Activated naive CD4-positive, alpha-beta T cell treated with anti-CD3 and anti-CD28 coated beads, Interleukin-2, amount 10 ng/mL, durations not matched to agents 7 days and 5 days (primary cell): ENCODE data around the gene MORC2.
A peak's percentile ranks its signal among the peaks of the same experiment; 100 is the strongest.

Source experiments
- CTCF ChIA-PET: fragments of 350-600 bp; sonication (Branson Sonifier 250); formaldehyde crosslinking; loops from one replicate; lab custom pipeline; 2021; ENCODE audit warnings: antibody characterized with exemption; lab: Charles Lee
- DNase-seq: peaks from one replicate; pipeline ENCODE4 v3.0.0-alpha.2; 2020
- H3K27ac Mint-ChIP-seq: one replicate; pipeline ENCODE4 v1.8.0; 2021; ENCODE audit warnings: mild to moderate bottlenecking, moderate library complexity, mixed read lengths
- H3K27me3 Mint-ChIP-seq: one replicate; pipeline ENCODE4 v1.8.0; 2021; ENCODE audit warnings: mild to moderate bottlenecking, mixed read lengths
- H3K36me3 Mint-ChIP-seq: one replicate; pipeline ENCODE4 v1.8.0; 2021; ENCODE audit warnings: mixed read lengths
- H3K4me1 Mint-ChIP-seq: one replicate; pipeline ENCODE4 v1.8.0; 2021; ENCODE audit warnings: mixed read lengths
- H3K4me3 Mint-ChIP-seq: one replicate; pipeline ENCODE4 v1.8.0; 2021; ENCODE audit warnings: mild to moderate bottlenecking, moderate library complexity, mixed read lengths
- H3K9me3 Mint-ChIP-seq: one replicate; pipeline ENCODE4 v1.8.0; 2021; ENCODE audit warnings: mixed read lengths

MORC2 gene

GRCh38 chr22:30943368-30943767, 25.2 kb downstream of the MORC2 start:
- peak; percentile 85 for DNase-seq
- H3K9me3 Mint-ChIP-seq: no peaks in the 10 kb centered on the region
- peak overlapping the region; percentile 13 for H3K4me3 Mint-ChIP-seq
- peaks cover 72% of the 10 kb centered on the region for H3K36me3 Mint-ChIP-seq
- no peaks in the 10 kb centered on the region for H3K27me3 Mint-ChIP-seq
- H3K4me1 Mint-ChIP-seq: peaks cover 81% of the 10 kb centered on the region
- H3K27ac Mint-ChIP-seq: peak overlapping the region; percentile 84
- CTCF ChIA-PET: no interaction called here

GRCh38 chr22:30941363-30941740, 27.2 kb downstream of the MORC2 start:
- peak; percentile 42 for DNase-seq
- no peaks in the 10 kb centered on the region for H3K9me3 Mint-ChIP-seq
- H3K27ac Mint-ChIP-seq: peak overlapping the region; percentile 96
- CTCF ChIA-PET: interaction anchor here (1.3 to 2.1 kb wide), 4 partner anchors 20 to 178 kb away, joined by 3 to 9 read pairs (median 5); no protein-coding TSS in a partner anchor
- peaks cover 93% of the 10 kb centered on the region for H3K4me1 Mint-ChIP-seq
- H3K36me3 Mint-ChIP-seq: peaks cover 85% of the 10 kb centered on the region
- peak overlapping the region; percentile 87 for H3K4me3 Mint-ChIP-seq
- no peaks in the 10 kb centered on the region for H3K27me3 Mint-ChIP-seq

GRCh38 chr22:30940685-30941362, 27.8 kb downstream of the MORC2 start:
- peak; percentile 73 for DNase-seq

GRCh38 chr22:30934053-30934452, 34.5 kb downstream of the MORC2 start:
- no peak for DNase-seq
- H3K4me3 Mint-ChIP-seq: no peak overlapping the region
- no peaks in the 10 kb centered on the region for H3K27me3 Mint-ChIP-seq
- H3K36me3 Mint-ChIP-seq: peaks cover 78% of the 10 kb centered on the region
- CTCF ChIA-PET: interaction anchor here (1.1 kb wide), 1 partner anchor 14 kb away, joined by 5 read pairs; no protein-coding TSS in a partner anchor
- H3K4me1 Mint-ChIP-seq: peaks cover 25% of the 10 kb centered on the region
- no peak overlapping the region for H3K27ac Mint-ChIP-seq
- no peaks in the 10 kb centered on the region for H3K9me3 Mint-ChIP-seq

More at GRCh38 chr22:30940685-30941362, 27.8 kb downstream of the MORC2 start:
- CTCF ChIA-PET: interaction anchor here (1.2 to 2.1 kb wide), 5 partner anchors 10 to 178 kb away, joined by 3 to 9 read pairs (median 4); no protein-coding TSS in a partner anchor
- Mint-ChIP-seq H3K4me1 (peaks cover 88% of the 10 kb centered on the region), H3K36me3 (peaks cover 85% of the 10 kb centered on the region), H3K9me3 (no peaks in the 10 kb centered on the region), H3K4me3 (peak overlapping the region; percentile 87), H3K27me3 (no peaks in the 10 kb centered on the region), H3K27ac (peak overlapping the region; percentile 96)

GRCh38 chr22:30933457-30933856, 35.1 kb downstream of the MORC2 start:
- peaks cover 78% of the 10 kb centered on the region for H3K36me3 Mint-ChIP-seq
- H3K27ac Mint-ChIP-seq: no peak overlapping the region
- H3K27me3 Mint-ChIP-seq: no peaks in the 10 kb centered on the region
- no peak overlapping the region for H3K4me3 Mint-ChIP-seq
- H3K4me1 Mint-ChIP-seq: peaks cover 22% of the 10 kb centered on the region
- no peaks in the 10 kb centered on the region for H3K9me3 Mint-ChIP-seq
- no peak for DNase-seq
- CTCF ChIA-PET: no interaction called here

GRCh38 chr22:30932661-30933060, 35.9 kb downstream of the MORC2 start:
- Mint-ChIP-seq H3K9me3 (no peaks in the 10 kb centered on the region), H3K36me3 (peaks cover 77% of the 10 kb centered on the region), H3K27me3 (no peaks in the 10 kb centered on the region), H3K4me1 (peaks cover 16% of the 10 kb centered on the region), H3K4me3 (no peak overlapping the region), H3K27ac (peak overlapping the region; percentile 64)
- no peak for DNase-seq
- CTCF ChIA-PET: interaction anchor here (1.3 kb wide), 1 partner anchor 150 kb away, joined by 3 read pairs; no protein-coding TSS in a partner anchor

- Mint-ChIP-seq H3K9me3 (no peaks in the 10 kb centered on the region), H3K27me3 (no peaks in the 10 kb centered on the region), H3K27ac (no peak overlapping the region), H3K4me1 (peaks cover 8% of the 10 kb centered on the region), H3K4me3 (no peak overlapping the region), H3K36me3 (peaks cover 79% of the 10 kb centered on the region)
- CTCF ChIA-PET: interaction anchor here (1.3 kb wide), 1 partner anchor 151 kb away, joined by 3 read pairs; no protein-coding TSS in a partner anchor
- DNase-seq: no peak
Observed at GRCh38 chr22:30931541-30932300, 36.9 kb downstream of the MORC2 start.

- H3K4me1 Mint-ChIP-seq: peaks cover 2% of the 10 kb centered on the region
- no peak for DNase-seq
- no peak overlapping the region for H3K27ac Mint-ChIP-seq
- H3K9me3 Mint-ChIP-seq: no peaks in the 10 kb centered on the region
- H3K36me3 Mint-ChIP-seq: peaks cover 71% of the 10 kb centered on the region
- CTCF ChIA-PET: no interaction called here
- H3K27me3 Mint-ChIP-seq: no peaks in the 10 kb centered on the region
- H3K4me3 Mint-ChIP-seq: no peak overlapping the region
Observed at GRCh38 chr22:30930228-30930627, 38.3 kb downstream of the MORC2 start.

GRCh38 chr22:30928401-30928800, 40.2 kb downstream of the MORC2 start:
- H3K9me3 Mint-ChIP-seq: no peaks in the 10 kb centered on the region
- peaks cover 67% of the 10 kb centered on the region for H3K36me3 Mint-ChIP-seq
- H3K4me3 Mint-ChIP-seq: no peak overlapping the region
- CTCF ChIA-PET: no interaction called here
- no peak overlapping the region for H3K27ac Mint-ChIP-seq
- peaks cover 2% of the 10 kb centered on the region for H3K4me1 Mint-ChIP-seq
- DNase-seq: no peak
- no peaks in the 10 kb centered on the region for H3K27me3 Mint-ChIP-seq

- CTCF ChIA-PET: no interaction called here
- Mint-ChIP-seq H3K36me3 (peaks cover 63% of the 10 kb centered on the region), H3K27me3 (no peaks in the 10 kb centered on the region), H3K4me1 (peaks cover 2% of the 10 kb centered on the region), H3K9me3 (no peaks in the 10 kb centered on the region), H3K4me3 (no peak overlapping the region), H3K27ac (no peak overlapping the region)
- no peak for DNase-seq
Observed at GRCh38 chr22:30927806-30928205, 40.8 kb downstream of the MORC2 start.

GRCh38 chr22:30926706-30927105, 41.9 kb downstream of the MORC2 start:
- H3K4me1 Mint-ChIP-seq: peaks cover 10% of the 10 kb centered on the region
- H3K27ac Mint-ChIP-seq: no peak overlapping the region
- H3K27me3 Mint-ChIP-seq: no peaks in the 10 kb centered on the region
- CTCF ChIA-PET: no interaction called here
- DNase-seq: no peak
- H3K36me3 Mint-ChIP-seq: peaks cover 60% of the 10 kb centered on the region
- H3K4me3 Mint-ChIP-seq: no peak overlapping the region
- no peaks in the 10 kb centered on the region for H3K9me3 Mint-ChIP-seq

- Mint-ChIP-seq H3K9me3 (no peaks in the 10 kb centered on the region), H3K27me3 (no peaks in the 10 kb centered on the region), H3K4me3 (no peak overlapping the region), H3K4me1 (peaks cover 17% of the 10 kb centered on the region), H3K27ac (no peak overlapping the region), H3K36me3 (peaks cover 51% of the 10 kb centered on the region)
- CTCF ChIA-PET: no interaction called here
- no peak for DNase-seq
Observed at GRCh38 chr22:30925667-30926066, 42.9 kb downstream of the MORC2 start.

GRCh38 chr22:30923168-30923900, 45.2 kb downstream of the MORC2 start:
- Mint-ChIP-seq H3K4me3 (no peak overlapping the region), H3K27me3 (no peaks in the 10 kb centered on the region), H3K27ac (no peak overlapping the region), H3K36me3 (peaks cover 40% of the 10 kb centered on the region), H3K9me3 (no peaks in the 10 kb centered on the region), H3K4me1 (peaks cover 18% of the 10 kb centered on the region)
- CTCF ChIA-PET: interaction anchor here (1.2 kb wide), 1 partner anchor 156 kb away, joined by 3 read pairs; no protein-coding TSS in a partner anchor
- DNase-seq: no peak

GRCh38 chr22:30922151-30922611, 46.4 kb downstream of the MORC2 start:
- peak; percentile 85 for DNase-seq
- Mint-ChIP-seq H3K4me1 (peaks cover 18% of the 10 kb centered on the region), H3K27me3 (no peaks in the 10 kb centered on the region), H3K4me3 (peak overlapping the region; percentile 72), H3K9me3 (no peaks in the 10 kb centered on the region), H3K36me3 (peaks cover 31% of the 10 kb centered on the region), H3K27ac (peak overlapping the region; percentile 82)
- CTCF ChIA-PET: interaction anchor here (0.9 to 3.4 kb wide), 6 partner anchors 20 to 309 kb away, joined by 3 to 13 read pairs (median 4); no protein-coding TSS in a partner anchor
